CD4-positive, alpha-beta T cell (primary cell): Measurements from ENCODE around the gene ESD. TPM values are rescaled to one million over a fixed set of nuclear protein-coding genes. Genes with fewer than 3 reads are reported as not detected.
A peak's percentile ranks its signal among the peaks of the same experiment; 100 is the strongest.

Experiments used
- ATAC-seq: fragments of 200-7000 bp; cut with Tn5 transposase; one replicate; pipeline ENCODE4 v1.10.0; 2022; ENCODE audit warnings: mild to moderate bottlenecking; ENCODE audit not compliant: poor library complexity
- CTCF ChIA-PET: fragments of 350-600 bp; sonication (Branson Sonifier 250); formaldehyde crosslinking; loops from one replicate; lab custom pipeline; 2021; ENCODE audit warnings: antibody characterized with exemption, inconsistent platforms; lab: Charles Lee
- POLR2A ChIA-PET: fragments of 350-600 bp; sonication (Branson Sonifier 250); formaldehyde crosslinking; loops from one replicate; lab custom pipeline; 2021; ENCODE audit warnings: antibody characterized with exemption, inconsistent platforms; lab: Charles Lee
- DNase-seq, 14 experiments: peaks; one replicate each; pipeline ENCODE4 v3.0.0-alpha.2; 2013 to 2020; ENCODE audit warnings: mixed read lengths in 2 of 14
- H3K27ac ChIP-seq, 2 donors: one replicate each; pipeline versions ENCODE4 v1.5.1 to v1.7.0; 2013; ENCODE audit warnings: low read length in 2 of 2, low read depth in 1 of 2, mild to moderate bottlenecking in 1 of 2
- H3K27me3 ChIP-seq, 2 experiments: 1 replicate in 1 of 2; 2 replicates in 1 of 2; pipeline versions ENCODE4 v1.6.1 to v1.7.0; 2013; ENCODE audit warnings: low read length in 2 of 2, control low read depth in 1 of 2, mild to moderate bottlenecking in 1 of 2, moderate library complexity in 1 of 2; ENCODE audit not compliant: insufficient read depth in 2 of 2, control insufficient read depth in 1 of 2
- H3K36me3 ChIP-seq: one replicate; pipeline ENCODE4 v1.6.1; 2013; ENCODE audit warnings: low read length, control low read depth; ENCODE audit not compliant: insufficient read depth
- H3K4me1 ChIP-seq: one replicate; pipeline ENCODE4 v1.6.1; 2013; ENCODE audit warnings: low read length, control low read depth; ENCODE audit not compliant: insufficient read depth
- H3K4me3 ChIP-seq: one replicate; pipeline ENCODE4 v1.5.1; 2013; ENCODE audit warnings: mild to moderate bottlenecking, low read length, moderate library complexity
- H3K9me3 ChIP-seq, 2 experiments: 1 replicate in 1 of 2; 2 replicates in 1 of 2; pipeline versions ENCODE4 v1.6.1 to v1.7.0; 2013; ENCODE audit warnings: low read length in 2 of 2, mild to moderate bottlenecking in 2 of 2, control low read depth in 1 of 2, moderate library complexity in 1 of 2; ENCODE audit not compliant: control insufficient read depth in 1 of 2, insufficient read depth in 1 of 2
- H3K27ac Mint-ChIP-seq: one replicate; pipeline ENCODE4 v1.8.0; 2020; ENCODE audit warnings: mixed read lengths
- H3K27me3 Mint-ChIP-seq: one replicate; pipeline ENCODE4 v1.8.0; 2021; ENCODE audit warnings: mixed read lengths
- H3K36me3 Mint-ChIP-seq: one replicate; pipeline ENCODE4 v1.8.0; 2021; ENCODE audit warnings: low read depth, mixed read lengths
- H3K4me1 Mint-ChIP-seq: one replicate; pipeline ENCODE4 v1.8.0; 2021; ENCODE audit warnings: low read depth, mixed read lengths
- H3K4me3 Mint-ChIP-seq: one replicate; pipeline ENCODE4 v1.8.0; 2020; ENCODE audit warnings: mild to moderate bottlenecking, mixed read lengths
- H3K9me3 Mint-ChIP-seq: one replicate; pipeline ENCODE4 v1.8.0; 2020; ENCODE audit warnings: mixed read lengths
- CTCF ChIP-seq: fragments of 200-600 bp; IDR thresholded peaks from one replicate; pipeline ENCODE4 v1.8.0; 2022; ENCODE audit warnings: antibody characterized with exemption, mild to moderate bottlenecking
- intact Hi-C, 2 experiments: fragments of 100-400 bp; cut with DNase I in 1 of 2; cut with micrococcal nuclease in 1 of 2; formaldehyde crosslinking; loops; one replicate each; pipeline versions ENCODE4 v1.15.1 to v1.9.0; 2023 to 2025; cut with DNase I, micrococcal nuclease
- total RNA-seq, 174 experiments: library from RNA in 2 of 174; stranded (reverse) in 2 of 174; gene quantifications; one replicate each; pipeline ENCODE4 v1.2.3 and lab custom pipeline; 2021 to 2026

ESD gene
- total RNA-seq, 2 experiments from 2014 or later, result 30.8 to 34.1 TPM

- Histone ChIP-seq H3K4me1 (peaks cover 25% of the 10 kb centered on the region), H3K9me3 (no peaks in the 10 kb centered on the region), H3K27ac (peak overlapping the region; percentile 71 to 83), H3K36me3 (no peaks in the 10 kb centered on the region), H3K27me3 (no peaks in the 10 kb centered on the region), H3K4me3 (peak overlapping the region; percentile 93)
- Mint-ChIP-seq H3K27me3 (no peaks in the 10 kb centered on the region), H3K36me3 (peaks cover 28% of the 10 kb centered on the region), H3K4me1 (peaks cover 43% of the 10 kb centered on the region), H3K4me3 (peak overlapping the region; percentile 89), H3K27ac (peak overlapping the region; percentile 94), H3K9me3 (no peaks in the 10 kb centered on the region)
- TF ChIP-seq CTCF, result no peak
- ATAC-seq (no peak), DNase-seq (peak in 2 of 14 experiments; percentile 14 to 22)
- intact Hi-C loops, result loop anchor here in 1 of 2 experiments (2.0 to 10.0 kb wide), 3 partner anchors 243 to 1880 kb away; no protein-coding TSS in a partner anchor
- ChIA-PET CTCF (no interaction called here), POLR2A (interaction anchor here (0.7 to 1.7 kb wide), 5 partner anchors 9 to 245 kb away, joined by 3 to 5 read pairs (median 4); partner anchors contain the start of gene LRCH1)
Measured at GRCh38 chr13:46797501-46798237, 708 bp upstream of the ESD start.

GRCh38 chr13:46796129-46796514 lies 839 bp downstream of the ESD start:
- H3K4me1 ChIP-seq, result peaks cover 25% of the 10 kb centered on the region
- Mint-ChIP-seq H3K4me3 (peak overlapping the region; percentile 89), H3K27ac (peak overlapping the region; percentile 94), H3K36me3 (peaks cover 30% of the 10 kb centered on the region), H3K9me3 (no peaks in the 10 kb centered on the region), H3K4me1 (peaks cover 43% of the 10 kb centered on the region), H3K27me3 (no peaks in the 10 kb centered on the region)
- peak overlapping the region; percentile 93 for H3K4me3 ChIP-seq
- no peaks in the 10 kb centered on the region for H3K36me3 ChIP-seq
- ChIA-PET POLR2A (interaction anchor here (1.1 to 1.7 kb wide), 2 partner anchors 19 to 22 kb away, joined by 4 to 5 read pairs; no protein-coding TSS in a partner anchor), CTCF (no interaction called here)
- H3K27me3 ChIP-seq, result no peaks in the 10 kb centered on the region
- intact Hi-C loops, result loop anchor here (1.0 to 10.0 kb wide), 4 partner anchors 45 to 1879 kb away; no protein-coding TSS in a partner anchor
- peak overlapping the region in 1 of 2 donors; percentile 83 for H3K27ac ChIP-seq
- no peak for ATAC-seq
- DNase-seq, result peak in 1 of 14 experiments; percentile 6
- no peak for TF ChIP-seq CTCF
- H3K9me3 ChIP-seq, result no peaks in the 10 kb centered on the region

- Mint-ChIP-seq H3K27me3 (no peaks in the 10 kb centered on the region), H3K27ac (peak overlapping the region; percentile 94), H3K4me1 (peaks cover 44% of the 10 kb centered on the region), H3K4me3 (peak overlapping the region; percentile 81), H3K9me3 (no peaks in the 10 kb centered on the region), H3K36me3 (peaks cover 38% of the 10 kb centered on the region)
- Histone ChIP-seq H3K9me3 (no peaks in the 10 kb centered on the region), H3K27ac (no peak overlapping the region), H3K4me3 (no peak overlapping the region), H3K36me3 (peaks cover 8% of the 10 kb centered on the region), H3K4me1 (peaks cover 25% of the 10 kb centered on the region), H3K27me3 (no peaks in the 10 kb centered on the region)
- ATAC-seq, result no peak
- peak in 1 of 14 experiments; percentile 4 for DNase-seq
- intact Hi-C loops, result loop anchor here in 1 of 2 experiments (5.0 to 10.0 kb wide), 2 partner anchors 1199 to 1878 kb away; no protein-coding TSS in a partner anchor
- CTCF ChIA-PET, result no interaction called here
- POLR2A ChIA-PET, result no interaction called here
- no peak for TF ChIP-seq CTCF
Measured at GRCh38 chr13:46795321-46795720, 1.6 kb downstream of the ESD start.
